GM12801 (cell line): Measurements from ENCODE around the gene PLPPR5.

Source experiments
- TF ChIP-seq, protein P1 (sequence below): IDR thresholded peaks from one replicate; pipeline ENCODE4 v1.5.1; 2011; ENCODE audit warnings: control low read depth; ENCODE audit not compliant: insufficient read length; ENCODE audit errors: extremely low read depth

The PLPPR5 gene

DNA sequence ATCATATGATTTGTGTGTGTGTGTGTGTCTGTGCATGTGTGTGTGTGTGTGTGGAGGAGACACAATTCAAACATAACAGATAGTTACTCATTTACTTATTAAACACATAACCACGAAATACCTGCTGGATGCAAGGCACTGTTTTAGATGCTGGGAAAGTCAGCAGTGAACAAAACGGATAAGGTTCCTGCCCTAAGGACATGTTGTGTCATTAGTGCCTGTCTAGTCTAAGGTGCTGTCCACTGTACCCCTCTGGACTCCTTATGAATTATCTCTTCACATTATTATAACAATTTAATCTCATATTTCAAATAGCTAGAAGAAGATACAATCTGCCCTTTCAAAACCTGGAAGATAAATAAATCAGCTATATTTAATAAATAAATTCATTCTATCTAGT, 162.4 kb downstream of the PLPPR5 start:
- TF ChIP-seq, protein P1, sequence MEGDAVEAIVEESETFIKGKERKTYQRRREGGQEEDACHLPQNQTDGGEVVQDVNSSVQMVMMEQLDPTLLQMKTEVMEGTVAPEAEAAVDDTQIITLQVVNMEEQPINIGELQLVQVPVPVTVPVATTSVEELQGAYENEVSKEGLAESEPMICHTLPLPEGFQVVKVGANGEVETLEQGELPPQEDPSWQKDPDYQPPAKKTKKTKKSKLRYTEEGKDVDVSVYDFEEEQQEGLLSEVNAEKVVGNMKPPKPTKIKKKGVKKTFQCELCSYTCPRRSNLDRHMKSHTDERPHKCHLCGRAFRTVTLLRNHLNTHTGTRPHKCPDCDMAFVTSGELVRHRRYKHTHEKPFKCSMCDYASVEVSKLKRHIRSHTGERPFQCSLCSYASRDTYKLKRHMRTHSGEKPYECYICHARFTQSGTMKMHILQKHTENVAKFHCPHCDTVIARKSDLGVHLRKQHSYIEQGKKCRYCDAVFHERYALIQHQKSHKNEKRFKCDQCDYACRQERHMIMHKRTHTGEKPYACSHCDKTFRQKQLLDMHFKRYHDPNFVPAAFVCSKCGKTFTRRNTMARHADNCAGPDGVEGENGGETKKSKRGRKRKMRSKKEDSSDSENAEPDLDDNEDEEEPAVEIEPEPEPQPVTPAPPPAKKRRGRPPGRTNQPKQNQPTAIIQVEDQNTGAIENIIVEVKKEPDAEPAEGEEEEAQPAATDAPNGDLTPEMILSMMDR: no peak
